Activated naive CD8-positive, alpha-beta T cell treated with anti-CD3 and anti-CD28 coated beads, Interleukin-2, amount 50 U/mL, for 24 hours (primary cell): ENCODE results near the gene NR5A1.

Source experiments
- ATAC-seq: fragments of 150-1000 bp; cut with Tn5 transposase; one replicate; pipeline ENCODE4 v1.10.0; 2021
- DNase-seq: peaks from one replicate; pipeline ENCODE4 v3.0.0; 2021
- H3K27ac Mint-ChIP-seq: one replicate; pipeline ENCODE4 v1.8.0; 2021; ENCODE audit warnings: mild to moderate bottlenecking, mixed read lengths
- H3K27me3 Mint-ChIP-seq: one replicate; pipeline ENCODE4 v1.8.0; 2021; ENCODE audit warnings: mixed read lengths
- H3K36me3 Mint-ChIP-seq: one replicate; pipeline ENCODE4 v1.8.0; 2021; ENCODE audit warnings: low read depth, mixed read lengths
- H3K4me1 Mint-ChIP-seq: one replicate; pipeline ENCODE4 v1.8.0; 2021; ENCODE audit warnings: mixed read lengths
- H3K4me3 Mint-ChIP-seq: one replicate; pipeline ENCODE4 v1.8.0; 2021; ENCODE audit warnings: mild to moderate bottlenecking, moderate library complexity, mixed read lengths
- H3K9me3 Mint-ChIP-seq: one replicate; pipeline ENCODE4 v1.8.0; 2021; ENCODE audit warnings: mixed read lengths

Gene NR5A1

DNA sequence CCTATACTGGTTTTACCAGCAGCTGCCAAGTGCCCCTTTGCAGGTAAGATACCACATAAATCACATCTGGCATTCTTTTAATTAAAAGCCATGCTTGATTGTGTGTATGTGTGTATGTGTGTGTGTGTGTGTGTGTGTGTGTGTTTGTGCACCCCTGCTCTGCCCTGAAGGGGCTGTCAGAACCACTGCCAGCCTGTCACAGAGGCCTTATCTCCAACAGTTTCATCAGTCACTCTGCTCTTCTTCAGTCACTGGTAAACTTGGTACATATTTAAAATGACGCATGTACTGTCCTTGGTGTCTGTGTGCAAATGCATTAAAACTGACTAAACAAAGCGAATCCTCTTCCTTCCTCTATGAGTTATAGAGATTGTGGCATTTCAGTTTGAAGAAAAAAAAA, 19.0 kb upstream of the NR5A1 start:
- no peak for DNase-seq
- ATAC-seq: no peak
- Mint-ChIP-seq H3K9me3 (no peaks in the 10 kb centered on the region), H3K36me3 (no peaks in the 10 kb centered on the region), H3K27me3 (no peaks in the 10 kb centered on the region), H3K4me1 (no peaks in the 10 kb centered on the region), H3K27ac (no peak overlapping the region), H3K4me3 (no peak overlapping the region)

DNA sequence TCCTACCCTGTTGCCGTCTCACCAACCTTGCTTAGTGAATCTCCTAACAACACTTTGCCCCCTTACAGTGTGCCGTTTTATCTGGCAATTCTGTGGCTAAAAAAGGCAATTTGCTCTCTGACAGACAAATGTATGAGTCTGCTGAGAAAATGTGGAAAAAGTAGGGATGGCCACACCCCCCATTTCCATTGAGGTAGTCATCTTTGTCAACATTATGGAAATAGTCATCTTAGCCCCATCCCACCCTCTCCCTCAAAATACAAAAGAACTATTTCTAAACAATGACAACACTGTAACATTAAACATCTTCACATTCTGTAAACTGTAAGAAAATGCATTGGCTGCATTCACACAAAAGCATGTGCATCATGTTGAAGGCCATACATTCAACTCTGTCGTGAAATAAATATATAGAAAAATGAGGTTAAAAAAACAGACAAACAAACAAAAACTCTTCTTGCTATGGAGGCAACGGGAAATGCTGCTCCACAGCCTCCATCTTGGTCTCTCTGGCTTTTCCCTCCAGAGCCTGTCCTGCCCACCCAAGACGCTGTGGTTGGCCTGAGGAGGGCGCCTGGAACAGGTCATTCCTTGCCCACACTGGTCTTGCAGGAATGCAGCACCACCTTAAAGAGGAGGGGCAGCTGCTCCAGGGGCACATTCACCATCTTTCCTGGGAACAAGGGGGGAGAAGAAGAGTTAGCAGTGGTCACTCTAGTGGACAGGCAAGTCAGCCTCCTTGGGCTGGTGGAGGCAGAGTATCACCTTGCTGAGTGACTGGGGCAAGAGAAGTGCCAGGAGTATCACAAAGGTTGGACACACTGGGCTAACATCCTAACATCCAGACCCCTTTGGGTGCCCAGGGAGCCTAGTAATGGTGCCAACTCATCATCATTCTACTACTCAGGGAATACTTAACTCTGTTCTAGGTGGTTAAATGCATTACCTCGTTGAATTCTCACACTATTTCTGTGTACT, 15.2 kb upstream of the NR5A1 start:
- DNase-seq (no peak), ATAC-seq (no peak)
- Mint-ChIP-seq H3K4me1 (no peaks in the 10 kb centered on the region), H3K36me3 (no peaks in the 10 kb centered on the region), H3K27me3 (no peaks in the 10 kb centered on the region), H3K4me3 (no peak overlapping the region), H3K9me3 (no peaks in the 10 kb centered on the region), H3K27ac (no peak overlapping the region)

DNA sequence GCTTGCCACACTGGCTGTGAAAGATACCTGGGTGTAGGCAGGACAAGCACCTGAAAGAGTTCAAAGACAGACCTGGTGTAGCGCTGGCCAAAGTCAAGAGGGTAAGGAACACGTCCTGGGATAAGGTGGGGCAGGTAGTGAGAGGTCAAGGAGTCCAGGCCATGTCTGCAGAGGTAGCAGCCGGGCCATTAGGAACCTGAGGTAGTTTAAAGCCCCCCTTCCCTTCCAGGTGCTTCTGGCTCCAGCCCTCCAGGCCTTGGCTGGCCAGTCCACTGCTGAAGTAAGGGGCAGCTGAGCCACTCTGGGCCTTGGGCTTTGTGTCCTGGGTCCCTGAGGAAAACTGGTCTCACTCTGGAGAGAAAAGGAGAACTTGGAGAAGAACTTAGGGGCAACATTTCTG, 13.9 kb upstream of the NR5A1 start:
- ATAC-seq (no peak), DNase-seq (no peak)
- Mint-ChIP-seq H3K4me3 (no peak overlapping the region), H3K27ac (no peak overlapping the region), H3K4me1 (no peaks in the 10 kb centered on the region), H3K27me3 (no peaks in the 10 kb centered on the region), H3K9me3 (no peaks in the 10 kb centered on the region), H3K36me3 (no peaks in the 10 kb centered on the region)

DNA sequence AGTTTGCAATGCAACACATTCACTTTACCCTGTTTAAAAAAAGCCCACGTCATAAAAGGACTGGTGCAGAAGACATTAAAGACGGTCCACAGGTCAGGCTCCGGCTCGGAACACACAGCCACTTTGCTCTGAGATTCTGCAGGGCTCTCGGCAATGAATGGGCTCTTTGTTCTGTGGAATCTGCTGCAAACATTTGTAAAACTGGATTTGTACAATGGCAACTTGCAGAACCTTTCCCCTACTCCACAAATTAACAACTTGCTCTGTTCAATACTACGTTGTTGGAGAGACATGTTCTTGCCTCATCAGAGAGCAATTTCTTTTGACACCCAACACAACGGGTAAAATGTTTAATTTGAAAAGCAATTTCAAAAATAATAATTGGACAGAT, 13.0 kb upstream of the NR5A1 start:
- DNase-seq (no peak), ATAC-seq (no peak)
- H3K27me3 Mint-ChIP-seq: no peaks in the 10 kb centered on the region
- H3K4me1 Mint-ChIP-seq: no peaks in the 10 kb centered on the region
- H3K27ac Mint-ChIP-seq: no peak overlapping the region
- H3K4me3 Mint-ChIP-seq: no peak overlapping the region
- H3K9me3 Mint-ChIP-seq: no peaks in the 10 kb centered on the region
- H3K36me3 Mint-ChIP-seq: no peaks in the 10 kb centered on the region

GRCh38 chr9:124518116-124518515, 10.9 kb upstream of the NR5A1 start:
- DNase-seq: no peak
- no peaks in the 10 kb centered on the region for H3K36me3 Mint-ChIP-seq
- H3K4me3 Mint-ChIP-seq: no peak overlapping the region
- H3K9me3 Mint-ChIP-seq: no peaks in the 10 kb centered on the region
- no peak overlapping the region for H3K27ac Mint-ChIP-seq
- no peak for ATAC-seq
- H3K4me1 Mint-ChIP-seq: no peaks in the 10 kb centered on the region
- H3K27me3 Mint-ChIP-seq: no peaks in the 10 kb centered on the region

- H3K9me3 Mint-ChIP-seq: no peaks in the 10 kb centered on the region
- H3K4me1 Mint-ChIP-seq: no peaks in the 10 kb centered on the region
- no peaks in the 10 kb centered on the region for H3K27me3 Mint-ChIP-seq
- ATAC-seq: no peak
- H3K27ac Mint-ChIP-seq: no peak overlapping the region
- H3K4me3 Mint-ChIP-seq: no peak overlapping the region
- DNase-seq: no peak
- no peaks in the 10 kb centered on the region for H3K36me3 Mint-ChIP-seq
Measured at GRCh38 chr9:124517600-124517999, 10.4 kb upstream of the NR5A1 start.

DNA sequence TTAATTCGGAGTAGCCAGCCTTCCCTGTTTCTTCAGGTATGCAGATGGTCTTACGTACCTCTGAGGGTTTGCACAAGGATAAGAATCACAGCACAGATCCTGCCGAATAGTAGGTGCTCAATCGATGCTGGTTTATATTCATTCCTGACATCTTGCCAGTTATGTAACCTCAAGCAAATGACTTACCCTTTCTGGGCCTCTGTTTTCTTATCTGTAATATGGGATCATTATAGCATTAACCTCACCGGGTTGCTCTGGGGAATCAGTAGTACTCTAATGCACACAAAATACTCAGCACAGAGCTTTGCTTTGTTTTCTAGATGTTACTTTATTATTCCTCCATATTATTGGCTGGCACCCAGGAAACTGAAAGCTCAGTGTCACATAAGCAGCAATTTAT, 7.7 kb upstream of the NR5A1 start:
- no peak for DNase-seq
- ATAC-seq: no peak
- Mint-ChIP-seq H3K27ac (no peak overlapping the region), H3K9me3 (no peaks in the 10 kb centered on the region), H3K36me3 (no peaks in the 10 kb centered on the region), H3K27me3 (peaks cover 2% of the 10 kb centered on the region), H3K4me3 (no peak overlapping the region), H3K4me1 (peaks cover 3% of the 10 kb centered on the region)

GRCh38 chr9:124514125-124514524, 6.9 kb upstream of the NR5A1 start:
- Mint-ChIP-seq H3K4me1 (peaks cover 3% of the 10 kb centered on the region), H3K36me3 (no peaks in the 10 kb centered on the region), H3K9me3 (no peaks in the 10 kb centered on the region), H3K27ac (no peak overlapping the region), H3K4me3 (no peak overlapping the region), H3K27me3 (peaks cover 2% of the 10 kb centered on the region)
- DNase-seq (no peak), ATAC-seq (no peak)

DNA sequence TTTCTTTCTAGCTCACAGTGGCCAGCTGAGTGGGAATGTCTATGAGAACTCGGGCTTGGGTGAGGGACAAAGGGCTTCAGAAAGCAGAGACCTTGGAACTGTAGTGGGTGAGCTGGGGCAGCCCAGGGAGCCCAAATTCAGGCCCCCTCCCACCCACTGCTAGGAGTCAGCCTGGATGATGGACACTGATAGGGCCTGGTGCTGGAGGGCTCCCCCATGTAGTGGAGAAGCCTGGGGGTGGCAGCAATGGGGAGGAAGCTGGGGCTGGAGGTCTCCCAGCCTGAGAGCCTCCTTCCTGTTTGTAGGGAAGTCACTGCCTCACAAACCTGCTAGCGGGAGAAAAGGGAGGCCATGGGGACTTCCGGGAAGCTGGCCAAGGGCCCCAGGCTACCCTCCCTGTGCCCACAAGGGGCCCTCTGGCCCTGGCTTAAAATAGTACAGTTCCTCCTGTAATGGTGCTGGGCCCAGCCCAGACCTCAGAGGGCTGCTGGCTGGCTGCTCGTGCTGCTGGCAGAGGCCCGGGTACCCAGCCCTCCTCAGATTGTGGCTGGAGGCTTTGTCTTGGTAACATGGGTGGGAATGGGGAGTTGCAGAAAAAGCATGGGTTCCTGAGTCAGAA, 6.3 kb upstream of the NR5A1 start:
- no peaks in the 10 kb centered on the region for H3K36me3 Mint-ChIP-seq
- H3K27me3 Mint-ChIP-seq: peaks cover 2% of the 10 kb centered on the region
- ATAC-seq (no peak), DNase-seq (no peak)
- H3K27ac Mint-ChIP-seq: no peak overlapping the region
- H3K9me3 Mint-ChIP-seq: no peaks in the 10 kb centered on the region
- no peak overlapping the region for H3K4me3 Mint-ChIP-seq
- H3K4me1 Mint-ChIP-seq: peaks cover 3% of the 10 kb centered on the region

- H3K4me3 Mint-ChIP-seq: no peak overlapping the region
- no peaks in the 10 kb centered on the region for H3K36me3 Mint-ChIP-seq
- DNase-seq (no peak), ATAC-seq (no peak)
- peaks cover 2% of the 10 kb centered on the region for H3K27me3 Mint-ChIP-seq
- no peak overlapping the region for H3K27ac Mint-ChIP-seq
- H3K4me1 Mint-ChIP-seq: peaks cover 3% of the 10 kb centered on the region
- H3K9me3 Mint-ChIP-seq: no peaks in the 10 kb centered on the region
Measured at GRCh38 chr9:124512806-124513204, 5.6 kb upstream of the NR5A1 start.

DNA sequence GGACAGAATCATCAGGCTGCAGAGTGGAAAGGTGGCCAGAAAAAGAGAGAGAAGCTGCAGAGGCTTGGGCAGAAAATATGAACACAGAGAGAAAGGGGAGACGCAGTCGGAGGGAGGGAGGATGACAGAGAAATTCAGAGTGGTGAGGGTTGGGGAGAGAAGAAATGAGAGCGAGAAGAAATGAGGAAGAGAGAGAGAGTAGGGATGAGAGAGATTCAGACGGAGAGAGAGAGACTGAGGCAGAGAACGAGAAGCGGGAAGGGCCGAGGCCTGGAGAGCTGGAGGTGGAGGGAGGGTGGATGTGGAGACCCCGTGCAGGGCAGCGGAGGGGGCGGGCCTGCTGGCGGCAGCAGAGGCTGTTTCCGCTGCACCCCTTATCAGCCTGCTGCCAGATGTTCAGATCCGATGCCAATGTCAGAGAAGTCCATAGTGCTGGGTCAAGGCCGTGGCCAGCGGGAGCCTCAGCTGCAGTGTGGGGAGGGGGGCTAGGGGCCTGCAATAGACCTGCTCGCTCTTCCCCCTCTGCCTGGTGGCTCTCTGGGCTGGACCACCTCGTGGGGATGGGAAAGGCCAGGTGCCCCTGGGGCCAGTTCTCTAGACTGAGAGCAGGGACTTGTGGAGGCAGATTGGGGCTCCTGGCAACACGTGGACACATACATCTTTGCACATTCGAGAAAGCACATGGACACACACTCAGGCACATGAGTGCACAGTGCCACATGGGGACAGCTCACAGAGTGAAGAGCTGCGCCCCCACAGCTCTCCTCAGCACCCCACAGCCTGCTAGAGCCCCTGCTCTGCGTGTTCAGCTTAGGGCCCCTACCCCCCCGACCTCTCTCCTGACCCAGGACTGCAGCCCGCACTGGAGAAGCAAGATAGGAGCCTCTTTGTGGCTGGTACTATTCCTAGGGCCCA, 4.9 kb upstream of the NR5A1 start:
- ATAC-seq (no peak), DNase-seq (no peak)
- H3K9me3 Mint-ChIP-seq: no peaks in the 10 kb centered on the region
- no peak overlapping the region for H3K27ac Mint-ChIP-seq
- H3K4me3 Mint-ChIP-seq: no peak overlapping the region
- peaks cover 2% of the 10 kb centered on the region for H3K27me3 Mint-ChIP-seq
- H3K4me1 Mint-ChIP-seq: peaks cover 3% of the 10 kb centered on the region
- no peaks in the 10 kb centered on the region for H3K36me3 Mint-ChIP-seq

DNA sequence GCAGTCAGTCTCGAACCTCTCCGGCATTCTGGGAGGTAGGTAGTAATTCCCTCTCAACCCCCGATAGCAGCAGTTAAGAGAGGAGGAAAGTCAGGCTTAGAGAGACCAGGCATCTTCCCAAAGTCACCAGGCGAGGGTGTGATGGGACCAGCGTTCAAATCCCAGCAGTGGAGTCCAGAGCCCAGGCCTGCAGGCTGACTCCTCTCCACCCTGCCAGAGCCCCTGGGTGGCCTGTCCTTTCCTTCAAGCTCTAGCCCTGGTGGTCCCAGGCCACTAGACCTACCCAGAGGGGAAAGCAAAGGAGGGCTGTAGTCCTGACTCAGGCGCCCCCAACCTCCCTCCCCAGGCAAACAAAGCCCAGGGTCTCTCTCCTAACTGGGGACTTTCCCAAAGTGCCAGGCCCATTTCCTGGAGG, 4.2 kb upstream of the NR5A1 start:
- Mint-ChIP-seq H3K27me3 (peaks cover 5% of the 10 kb centered on the region), H3K4me3 (no peak overlapping the region), H3K27ac (no peak overlapping the region), H3K36me3 (no peaks in the 10 kb centered on the region), H3K9me3 (no peaks in the 10 kb centered on the region), H3K4me1 (peaks cover 3% of the 10 kb centered on the region)
- DNase-seq: no peak
- no peak for ATAC-seq

DNA sequence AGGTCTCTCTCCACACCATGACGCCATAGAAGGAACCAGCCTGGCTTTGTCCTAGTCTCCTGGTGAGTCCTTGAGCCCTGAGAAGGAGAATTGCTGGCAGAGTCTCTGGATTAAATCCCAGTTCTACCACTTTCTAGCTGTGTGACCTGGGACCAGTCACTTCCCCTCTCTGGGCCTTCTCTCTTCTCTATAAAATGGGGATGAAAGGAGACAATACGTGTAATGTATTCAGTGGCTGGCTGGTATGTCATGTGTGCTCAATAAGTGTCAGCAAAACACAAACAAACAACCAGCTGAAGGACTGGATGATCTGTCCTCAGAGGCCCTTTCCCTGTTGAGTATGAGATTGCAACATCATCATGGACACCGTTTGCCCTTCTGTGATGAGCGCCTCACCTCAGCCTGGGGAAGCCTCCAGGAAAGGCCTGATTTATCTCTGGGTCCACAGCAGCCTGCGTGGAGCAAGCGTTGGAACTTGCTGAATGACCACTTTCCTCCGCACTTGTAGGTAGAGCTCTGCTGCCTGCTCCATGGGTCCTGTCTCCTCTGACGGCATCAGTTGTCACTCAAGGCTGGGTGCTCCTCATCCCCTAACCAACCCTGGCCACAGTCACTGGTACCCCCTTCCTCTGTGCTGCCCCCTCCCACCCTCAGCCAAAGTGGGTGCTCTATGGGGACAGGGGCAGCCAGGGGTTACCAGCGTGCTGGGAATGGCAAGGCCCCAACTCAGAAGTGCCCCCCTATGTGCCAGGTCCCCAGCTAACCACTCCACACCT, 3.6 kb upstream of the NR5A1 start:
- Mint-ChIP-seq H3K27ac (no peak overlapping the region), H3K36me3 (no peaks in the 10 kb centered on the region), H3K4me3 (no peak overlapping the region), H3K9me3 (no peaks in the 10 kb centered on the region), H3K27me3 (peaks cover 9% of the 10 kb centered on the region), H3K4me1 (peaks cover 3% of the 10 kb centered on the region)
- ATAC-seq (no peak), DNase-seq (no peak)

- Mint-ChIP-seq H3K27me3 (peaks cover 25% of the 10 kb centered on the region), H3K4me1 (peaks cover 10% of the 10 kb centered on the region), H3K36me3 (no peaks in the 10 kb centered on the region), H3K4me3 (no peak overlapping the region), H3K27ac (no peak overlapping the region), H3K9me3 (no peaks in the 10 kb centered on the region)
- DNase-seq (no peak), ATAC-seq (no peak)
Measured at GRCh38 chr9:124507880-124508423, 753 bp upstream of the NR5A1 start.
